B cell (primary cell): ENCODE measurements around the gene HES2. TPM values are rescaled to one million over a fixed set of nuclear protein-coding genes. Genes with fewer than 3 reads are reported as not detected.

Source experiments
- ATAC-seq: fragments of 200-7000 bp; cut with Tn5 transposase; one replicate; pipeline ENCODE4 v1.10.0; 2021; ENCODE audit warnings: low read depth, mild to moderate bottlenecking, moderate number of reproducible peaks, moderate library complexity
- CTCF ChIA-PET: fragments of 350-600 bp; sonication (Branson Sonifier 250); formaldehyde crosslinking; loops from one replicate; lab custom pipeline; 2021; ENCODE audit warnings: antibody characterized with exemption, inconsistent platforms; lab: Charles Lee
- POLR2A ChIA-PET: fragments of 350-600 bp; sonication (Branson Sonifier 250); formaldehyde crosslinking; loops from one replicate; lab custom pipeline; 2021; ENCODE audit warnings: antibody characterized with exemption; lab: Charles Lee
- DNase-seq: peaks from one replicate; pipeline ENCODE4 v3.0.0; 2013
- H2AFZ ChIP-seq: 2 replicates; pipeline ENCODE4 v1.6.1; 2012; ENCODE audit warnings: mild to moderate bottlenecking, low read depth, low read length; ENCODE audit not compliant: insufficient read depth, poor library complexity, severe bottlenecking
- H3K27ac ChIP-seq, 2 donors: 1 replicate in 1 of 2; 2 replicates in 1 of 2; pipeline ENCODE4 v1.5.1; 2012 to 2013; ENCODE audit warnings: low read length in 2 of 2, mild to moderate bottlenecking in 2 of 2, moderate library complexity in 1 of 2
- H3K27me3 ChIP-seq, 4 experiments: fragments of 200-600 bp in 1 of 4; sonication (generic) in 1 of 4; replicated peaks in 1 of 4; 1 replicate in 2 of 4; 2 replicates in 2 of 4; pipeline versions ENCODE4 v1.6.1 to v1.7.0; 2013 to 2016; ENCODE audit warnings: low read length in 3 of 4, mild to moderate bottlenecking in 2 of 4, mixed read lengths in 1 of 4, moderate library complexity in 1 of 4; ENCODE audit not compliant: insufficient read depth in 4 of 4, control insufficient read depth in 3 of 4; ENCODE audit errors: control extremely low read depth in 1 of 4
- H3K36me3 ChIP-seq, 2 experiments: replicated peaks in 1 of 2; 1 replicate in 1 of 2; 2 replicates in 1 of 2; pipeline versions ENCODE4 v1.6.1 to v1.7.1; 2013; ENCODE audit warnings: low read length in 1 of 2; ENCODE audit not compliant: insufficient read depth in 2 of 2, control insufficient read depth in 1 of 2; ENCODE audit errors: control extremely low read depth in 1 of 2, extremely low read depth in 1 of 2
- H3K4me1 ChIP-seq, 2 donors: fragments of 200-600 bp in 1 of 2; sonication (generic) in 1 of 2; 1 replicate in 1 of 2; 2 replicates in 1 of 2; pipeline versions ENCODE4 v1.5.1 to v1.6.1; 2013 to 2017; ENCODE audit warnings: low read length in 2 of 2; ENCODE audit not compliant: control insufficient read depth in 2 of 2, insufficient read depth in 2 of 2
- H3K4me2 ChIP-seq: replicated peaks from 2 replicates; pipeline ENCODE3; 2012; ENCODE audit warnings: mild to moderate bottlenecking, low read depth, low read length; ENCODE audit not compliant: poor library complexity, severe bottlenecking
- H3K4me3 ChIP-seq, 5 experiments: fragments of 200-600 bp in 1 of 5; sonication (generic) in 1 of 5; 1 replicate in 3 of 5; 2 replicates in 2 of 5; pipeline versions ENCODE4 v1.5.1 to v1.7.0; 2011 to 2016; ENCODE audit warnings: low read length in 4 of 5, mild to moderate bottlenecking in 4 of 5, low read depth in 2 of 5, control low read depth in 1 of 5, moderate library complexity in 1 of 5; ENCODE audit not compliant: insufficient read depth in 1 of 5; ENCODE audit errors: control extremely low read depth in 1 of 5, extremely low read depth in 1 of 5
- H3K79me2 ChIP-seq: fragments of 200-600 bp; sonication (generic); one replicate; pipeline ENCODE4 v1.6.0; 2016; ENCODE audit warnings: low read length; ENCODE audit not compliant: control insufficient read depth, insufficient read depth
- H3K9ac ChIP-seq: fragments of 200-600 bp; sonication (generic); 2 replicates; pipeline ENCODE4 v1.6.1; 2017; ENCODE audit warnings: mild to moderate bottlenecking, low read length, moderate library complexity
- H3K9me3 ChIP-seq, 3 donors: one replicate each; pipeline versions ENCODE4 v1.6.1 to v1.7.1; 2013; ENCODE audit warnings: low read length in 2 of 3; ENCODE audit not compliant: control insufficient read depth in 2 of 3, insufficient read depth in 1 of 3; ENCODE audit errors: control extremely low read depth in 1 of 3
- H4K20me1 ChIP-seq: 2 replicates; pipeline ENCODE4 v1.6.0; 2012; ENCODE audit warnings: mild to moderate bottlenecking, low read length; ENCODE audit not compliant: insufficient read depth, control insufficient read depth, poor library complexity, severe bottlenecking
- H3K27ac Mint-ChIP-seq: one replicate; pipeline ENCODE4 v1.8.0; 2021; ENCODE audit warnings: mixed read lengths
- H3K27me3 Mint-ChIP-seq: one replicate; pipeline ENCODE4 v1.8.0; 2021; ENCODE audit warnings: mixed read lengths
- H3K4me1 Mint-ChIP-seq: one replicate; pipeline ENCODE4 v1.8.0; 2021; ENCODE audit warnings: mixed read lengths
- H3K4me3 Mint-ChIP-seq: one replicate; pipeline ENCODE4 v1.8.0; 2021; ENCODE audit warnings: mixed read lengths
- H3K9me3 Mint-ChIP-seq: one replicate; pipeline ENCODE4 v1.8.0; 2022; ENCODE audit warnings: mixed read lengths; ENCODE audit not compliant: insufficient read depth
- EZH2 ChIP-seq: IDR thresholded peaks from 2 replicates; pipeline ENCODE4 v1.6.1; 2012; ENCODE audit warnings: borderline replicate concordance, low read depth, mild to moderate bottlenecking, moderate library complexity, low read length; ENCODE audit not compliant: insufficient read depth, poor library complexity, severe bottlenecking
- WGBS: methylation state at CpG from one replicate; pipeline ENCODE4 v1.1.5; 2013; ENCODE audit warnings: missing lambda C conversion rate; ENCODE audit not compliant: insufficient coverage; 5-methylcytosine and 5-hydroxymethylcytosine counted together
- intact Hi-C: fragments of 100-400 bp; cut with micrococcal nuclease; formaldehyde crosslinking; loops from one replicate; pipeline ENCODE4 v1.10.0; 2022
- polyA plus RNA-seq: library from polyadenylated mRNA; depleted of rRNA; stranded (reverse); fragments of >200 nt; gene quantifications from 2 replicates; pipeline ENCODE4 v1.2.3, GENCODE V29; 2012
- total RNA-seq, 2 donors: library from RNA; stranded (reverse); fragments of 120-200 nt in 1 of 2; gene quantifications; 1 replicate in 1 of 2; 2 replicates in 1 of 2; pipeline versions ENCODE4 v1.2.3 to v1.2.4, GENCODE V29; 2013 to 2022
- TF ChIP-seq, protein P1 (sequence below): fragments of 200-600 bp; IDR thresholded peaks from one replicate; pipeline ENCODE4 v1.8.0; 2022; ENCODE audit warnings: antibody characterized with exemption, mild to moderate bottlenecking

The HES2 gene
- total and polyA plus RNA-seq, 2 donors (not counting 1 experiment from before 2014, with no cell fraction given), result not detected

DNA sequence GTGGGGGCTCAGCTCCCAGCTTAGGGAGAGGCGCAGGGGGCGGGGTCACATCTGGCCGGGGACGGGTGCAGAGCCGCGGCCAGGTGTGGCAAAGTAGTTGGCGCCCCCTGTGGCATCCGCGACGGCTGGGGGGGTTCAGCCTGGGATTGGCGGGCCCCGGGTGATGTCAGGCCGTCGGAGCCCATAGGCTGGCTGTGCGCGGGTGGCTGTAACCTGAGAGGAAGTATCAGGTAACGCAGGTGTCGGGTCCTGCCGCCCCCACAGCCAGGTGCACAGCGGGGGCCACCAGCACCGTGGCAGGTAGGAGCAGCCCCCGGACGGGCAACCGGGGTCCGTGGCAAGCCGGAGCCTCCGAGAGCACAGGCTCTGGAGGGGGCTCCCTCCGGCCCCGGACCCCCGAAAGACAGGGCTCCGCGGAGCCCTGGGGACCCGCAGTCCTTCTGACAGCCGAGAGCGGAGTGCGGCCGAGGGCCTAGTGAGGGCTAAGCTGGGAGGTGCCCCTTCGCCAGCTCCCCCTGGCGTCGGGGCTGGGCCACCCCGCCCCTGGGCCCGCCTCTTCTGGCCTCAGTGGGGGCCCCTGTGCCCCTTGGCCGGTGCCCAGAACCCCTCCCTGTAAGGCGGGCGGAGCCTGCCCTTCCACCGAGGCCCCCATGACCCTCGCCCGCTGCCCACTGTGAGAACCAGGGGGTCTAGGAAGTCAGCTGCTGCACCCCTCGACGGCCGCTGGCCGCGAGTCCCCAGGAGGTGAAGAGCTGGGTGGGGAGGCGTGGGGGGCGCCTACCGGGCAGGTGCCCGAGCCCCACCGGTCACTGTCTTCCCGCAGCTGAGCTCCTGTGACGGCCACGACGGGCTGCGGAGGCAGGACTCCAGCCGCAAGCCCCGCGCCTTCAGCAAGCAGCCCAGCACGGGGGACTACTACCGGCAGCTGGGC lies 28.4 kb upstream of the HES2 start:
- peak overlapping the region in 2 of 5 experiments; percentile 32 to 43 for H3K4me3 ChIP-seq
- 4% methylated on average over 68 of the region's 68 CpGs for WGBS
- H3K9me3 Mint-ChIP-seq, result no peaks in the 10 kb centered on the region
- H2AFZ ChIP-seq, result peak overlapping the region; percentile 62
- H4K20me1 ChIP-seq, result no peaks in the 10 kb centered on the region
- H3K27ac Mint-ChIP-seq, result no peak overlapping the region
- peak; percentile 66 for DNase-seq
- TF ChIP-seq EZH2, result no peak
- TF ChIP-seq, protein P1, sequence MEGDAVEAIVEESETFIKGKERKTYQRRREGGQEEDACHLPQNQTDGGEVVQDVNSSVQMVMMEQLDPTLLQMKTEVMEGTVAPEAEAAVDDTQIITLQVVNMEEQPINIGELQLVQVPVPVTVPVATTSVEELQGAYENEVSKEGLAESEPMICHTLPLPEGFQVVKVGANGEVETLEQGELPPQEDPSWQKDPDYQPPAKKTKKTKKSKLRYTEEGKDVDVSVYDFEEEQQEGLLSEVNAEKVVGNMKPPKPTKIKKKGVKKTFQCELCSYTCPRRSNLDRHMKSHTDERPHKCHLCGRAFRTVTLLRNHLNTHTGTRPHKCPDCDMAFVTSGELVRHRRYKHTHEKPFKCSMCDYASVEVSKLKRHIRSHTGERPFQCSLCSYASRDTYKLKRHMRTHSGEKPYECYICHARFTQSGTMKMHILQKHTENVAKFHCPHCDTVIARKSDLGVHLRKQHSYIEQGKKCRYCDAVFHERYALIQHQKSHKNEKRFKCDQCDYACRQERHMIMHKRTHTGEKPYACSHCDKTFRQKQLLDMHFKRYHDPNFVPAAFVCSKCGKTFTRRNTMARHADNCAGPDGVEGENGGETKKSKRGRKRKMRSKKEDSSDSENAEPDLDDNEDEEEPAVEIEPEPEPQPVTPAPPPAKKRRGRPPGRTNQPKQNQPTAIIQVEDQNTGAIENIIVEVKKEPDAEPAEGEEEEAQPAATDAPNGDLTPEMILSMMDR, result no peak
- H3K27ac ChIP-seq, result no peak overlapping the region
- H3K9me3 ChIP-seq, result peaks cover 0 to 7% (median 0%) of the 10 kb centered on the region in 3 donors
- peak overlapping the region; percentile 71 for H3K4me2 ChIP-seq
- peak overlapping the region; percentile 74 for H3K4me3 Mint-ChIP-seq
- H3K27me3 Mint-ChIP-seq, result peaks cover 39% of the 10 kb centered on the region
- ATAC-seq, result peak; percentile 46
- H3K36me3 ChIP-seq, result no peaks in the 10 kb centered on the region
- peaks cover 19% of the 10 kb centered on the region for H3K4me1 Mint-ChIP-seq
- H3K4me1 ChIP-seq, result peaks cover 15 to 21% of the 10 kb centered on the region in 2 donors
- ChIA-PET POLR2A (no interaction called here), CTCF (no interaction called here)
- no peaks in the 10 kb centered on the region for H3K79me2 ChIP-seq
- H3K9ac ChIP-seq, result peak overlapping the region; percentile 47
- peaks cover 0 to 55% (median 15%) of the 10 kb centered on the region in 4 experiments for H3K27me3 ChIP-seq
- intact Hi-C loops, result no loop called here
